Measurements from ENCODE around the gene RPS6KA5. TPM values are rescaled to one million over a fixed set of nuclear protein-coding genes. Genes with fewer than 3 reads are reported as not detected.

Gene RPS6KA5
- total and polyA plus RNA-seq, 2 donors (not counting 1 experiment from before 2014, with no cell fraction given): 6.0 to 34.6 TPM

- Histone ChIP-seq H3K9ac (ENCODE audit: low read length) (no peak overlapping the region), H3K4me2 (replicated peaks; ENCODE audit: low read depth, low read length, poor library complexity, severe bottlenecking) (no peak overlapping the region), H3K79me2 (ENCODE audit: control insufficient read depth, insufficient read depth, low read length) (peaks cover 82% of the 10 kb centered on the region), H3K27ac (ENCODE audit: low read length in 2 of 2) (no peak overlapping the region), H3K36me3 (replicated peaks in 1 of 2; ENCODE audit: control extremely low read depth in 1 of 2, control insufficient read depth in 1 of 2, extremely low read depth in 1 of 2, insufficient read depth in 2 of 2, low read length in 1 of 2) (peaks cover 7 to 12% of the 10 kb centered on the region in 2 experiments), H4K20me1 (ENCODE audit: control insufficient read depth, insufficient read depth, low read length, poor library complexity, severe bottlenecking) (peaks cover 11% of the 10 kb centered on the region), H3K9me3 (ENCODE audit: control extremely low read depth in 1 of 3, control insufficient read depth in 2 of 3, insufficient read depth in 1 of 3, low read length in 2 of 3) (peaks cover 0 to 5% (median 0%) of the 10 kb centered on the region in 3 donors), H3K4me1 (ENCODE audit: control insufficient read depth in 2 of 2, insufficient read depth in 2 of 2, low read length in 2 of 2) (peaks cover 19% of the 10 kb centered on the region in 2 donors), H3K4me3 (ENCODE audit: control extremely low read depth in 1 of 5, extremely low read depth in 1 of 5, insufficient read depth in 1 of 5, low read depth in 2 of 5, low read length in 4 of 5) (no peak overlapping the region), H2AFZ (ENCODE audit: insufficient read depth, low read depth, low read length, poor library complexity, severe bottlenecking) (no peak overlapping the region), H3K27me3 (replicated peaks in 1 of 4; ENCODE audit: control extremely low read depth in 1 of 4, control insufficient read depth in 3 of 4, insufficient read depth in 4 of 4, low read length in 3 of 4) (no peaks in the 10 kb centered on the region)
- H3K4me3 Mint-ChIP-seq: no peak overlapping the region
- WGBS (ENCODE audit: insufficient coverage): 100% methylated on average over 1 of the region's 2 CpGs
- TF ChIP-seq CTCF (IDR thresholded peaks at IDR 0.05) (no peak), EZH2 (IDR thresholded peaks at IDR 0.05; ENCODE audit: borderline replicate concordance, insufficient read depth, low read depth, low read length, poor library complexity, severe bottlenecking) (no peak)
- peak overlapping the region; percentile 23 for H3K27ac Mint-ChIP-seq
- ATAC-seq (ENCODE audit: low read depth) (no peak), DNase-seq (no peak)
- H3K4me1 Mint-ChIP-seq: peaks cover 49% of the 10 kb centered on the region
- ChIA-PET CTCF (interaction anchor here (0.6 to 2.3 kb wide), 6 partner anchors 13 to 136 kb away, joined by 3 to 6 read pairs (median 3); no protein-coding TSS in a partner anchor), POLR2A (no interaction called here)
- intact Hi-C loops (cut with micrococcal nuclease): no loop called here
- H3K9me3 Mint-ChIP-seq (ENCODE audit: insufficient read depth): no peaks in the 10 kb centered on the region
- no peaks in the 10 kb centered on the region for H3K27me3 Mint-ChIP-seq
Observed at GRCh38 chr14:91036741-91037469, 23.5 kb downstream of the RPS6KA5 start.

GRCh38 chr14:91035855-91036254 lies 24.6 kb downstream of the RPS6KA5 start:
- POLR2A ChIA-PET: no interaction called here

More at GRCh38 chr14:91035855-91036254, 24.6 kb downstream of the RPS6KA5 start:
- no peaks in the 10 kb centered on the region for H3K27me3 Mint-ChIP-seq
- H4K20me1 ChIP-seq (ENCODE audit: control insufficient read depth, insufficient read depth, low read length, poor library complexity, severe bottlenecking): peaks cover 15% of the 10 kb centered on the region
- H3K36me3 ChIP-seq (replicated peaks in 1 of 2; ENCODE audit: control extremely low read depth in 1 of 2, control insufficient read depth in 1 of 2, extremely low read depth in 1 of 2, insufficient read depth in 2 of 2, low read length in 1 of 2): peaks cover 6 to 12% of the 10 kb centered on the region in 2 experiments
- DNase-seq: no peak
- CTCF ChIA-PET: interaction anchor here (0.7 to 2.3 kb wide), 6 partner anchors 13 to 248 kb away, joined by 3 to 6 read pairs (median 4); no protein-coding TSS in a partner anchor
- H3K4me3 ChIP-seq (ENCODE audit: control extremely low read depth in 1 of 5, extremely low read depth in 1 of 5, insufficient read depth in 1 of 5, low read depth in 2 of 5, low read length in 4 of 5): no peak overlapping the region
- H3K4me2 ChIP-seq (replicated peaks; ENCODE audit: low read depth, low read length, poor library complexity, severe bottlenecking): no peak overlapping the region
- TF ChIP-seq EZH2 (IDR thresholded peaks at IDR 0.05; ENCODE audit: borderline replicate concordance, insufficient read depth, low read depth, low read length, poor library complexity, severe bottlenecking) (no peak), CTCF (IDR thresholded peaks at IDR 0.05) (no peak)
- peaks cover 81% of the 10 kb centered on the region for H3K79me2 ChIP-seq (ENCODE audit: control insufficient read depth, insufficient read depth, low read length)
- H3K9me3 Mint-ChIP-seq (ENCODE audit: insufficient read depth): no peaks in the 10 kb centered on the region
- H3K4me1 ChIP-seq (ENCODE audit: control insufficient read depth in 2 of 2, insufficient read depth in 2 of 2, low read length in 2 of 2): peaks cover 19% of the 10 kb centered on the region in 2 donors
- no peaks in the 10 kb centered on the region for H3K27me3 ChIP-seq (replicated peaks in 1 of 4; ENCODE audit: control extremely low read depth in 1 of 4, control insufficient read depth in 3 of 4, insufficient read depth in 4 of 4, low read length in 3 of 4)
- H3K9me3 ChIP-seq (ENCODE audit: control extremely low read depth in 1 of 3, control insufficient read depth in 2 of 3, insufficient read depth in 1 of 3, low read length in 2 of 3): peaks cover 0 to 5% (median 0%) of the 10 kb centered on the region in 3 donors
- intact Hi-C loops (cut with micrococcal nuclease): no loop called here
- peak overlapping the region; percentile 23 for H3K27ac Mint-ChIP-seq
- H3K4me1 Mint-ChIP-seq: peaks cover 50% of the 10 kb centered on the region
- no peak overlapping the region for H3K9ac ChIP-seq (ENCODE audit: low read length)
- peak overlapping the region in 1 of 2 donors; percentile 21 for H3K27ac ChIP-seq (ENCODE audit: low read length in 2 of 2)
- no CpG with 5 or more reads among the region's 1 CpG for WGBS (ENCODE audit: insufficient coverage)
- no peak overlapping the region for H3K4me3 Mint-ChIP-seq
- H2AFZ ChIP-seq (ENCODE audit: insufficient read depth, low read depth, low read length, poor library complexity, severe bottlenecking): no peak overlapping the region
- no peak for ATAC-seq (ENCODE audit: low read depth)
